H1 (cell line): ENCODE data around the gene PNMA6A. TPM values are rescaled to one million over a fixed set of nuclear protein-coding genes. Genes with fewer than 3 reads are reported as not detected.

ENCODE experiments used
- CTCF ChIA-PET: fragments of 300-600 bp; sonication (Branson Sonifier 250); formaldehyde crosslinking; loops from one replicate; lab custom pipeline; 2021; ENCODE audit not compliant: partially characterized antibody; lab: Charles Lee
- POLR2A ChIA-PET: fragments of 300-600 bp; sonication (Branson Sonifier 250); formaldehyde crosslinking; loops from one replicate; lab custom pipeline; 2021; ENCODE audit warnings: inconsistent platforms; ENCODE audit not compliant: partially characterized antibody; lab: Charles Lee
- DNase-seq, 2 experiments: peaks; one replicate each; pipeline versions ENCODE4 v3.0.0 to v3.0.0-alpha.2; 2010 to 2022; ENCODE audit warnings: low spot score in 2 of 2, low read depth in 1 of 2, mixed read lengths in 1 of 2
- FAIRE-seq: peaks from 2 replicates; lab custom pipeline; 2011; peaks lifted over from hg19 to GRCh38; lab: Jason Lieb, UNC
- H2AFZ ChIP-seq: 2 replicates; pipeline ENCODE4 v1.8.1; 2012; ENCODE audit warnings: low read length, inconsistent platforms
- H2AK5ac ChIP-seq: 2 replicates; pipeline ENCODE4 v1.6.1; 2013; ENCODE audit warnings: low read depth, low read length
- H2BK120ac ChIP-seq: replicated peaks from 2 replicates; pipeline ENCODE3; 2013; ENCODE audit warnings: low read depth, low read length, inconsistent platforms
- H2BK12ac ChIP-seq: 2 replicates; pipeline ENCODE4 v1.6.1; 2013; ENCODE audit warnings: low read depth, low read length
- H2BK15ac ChIP-seq: 2 replicates; pipeline ENCODE4 v1.6.1; 2013; ENCODE audit warnings: low read length
- H2BK20ac ChIP-seq: 2 replicates; pipeline ENCODE4 v1.6.1; 2013; ENCODE audit warnings: low read length
- H2BK5ac ChIP-seq: 2 replicates; pipeline ENCODE4 v1.6.1; 2013; ENCODE audit warnings: low read depth, low read length
- H3K14ac ChIP-seq: 2 replicates; pipeline ENCODE4 v1.6.1; 2013; ENCODE audit warnings: inconsistent platforms; ENCODE audit not compliant: insufficient read length
- H3K18ac ChIP-seq: 2 replicates; pipeline ENCODE4 v1.6.1; 2013; ENCODE audit warnings: low read length; ENCODE audit errors: extremely low read depth
- H3K23ac ChIP-seq: 2 replicates; pipeline ENCODE4 v1.6.1; 2013; ENCODE audit warnings: inconsistent platforms; ENCODE audit not compliant: insufficient read length
- H3K23me2 ChIP-seq: 2 replicates; pipeline ENCODE4 v1.6.1; 2013; ENCODE audit warnings: low read depth, low read length
- H3K27ac ChIP-seq: 2 replicates; pipeline ENCODE4 v1.6.1; 2011; ENCODE audit warnings: low read depth, low read length, inconsistent platforms
- H3K27me3 ChIP-seq, 4 experiments: replicated peaks in 1 of 4; 1 replicate in 1 of 4; 2 replicates in 3 of 4; pipeline versions ENCODE4 v1.6.1 to v1.8.1; 2011 to 2013; ENCODE audit warnings: low read length in 3 of 4, mild to moderate bottlenecking in 3 of 4, inconsistent platforms in 2 of 4, mixed read lengths in 2 of 4, moderate library complexity in 1 of 4; ENCODE audit not compliant: control insufficient read depth in 3 of 4, insufficient read depth in 3 of 4; ENCODE audit errors: extremely low read depth in 1 of 4
- H3K36me3 ChIP-seq, 4 experiments: 2 replicates each; pipeline versions ENCODE4 v1.6.1 to v1.8.1; 2011 to 2013; ENCODE audit warnings: mild to moderate bottlenecking in 4 of 4, low read length in 3 of 4, moderate library complexity in 2 of 4, control low read depth in 1 of 4, inconsistent platforms in 1 of 4; ENCODE audit not compliant: insufficient read depth in 4 of 4, control insufficient read depth in 2 of 4
- H3K4ac ChIP-seq: replicated peaks from 2 replicates; pipeline ENCODE3; 2013; ENCODE audit warnings: low read length, low read depth, mixed read lengths, inconsistent platforms; ENCODE audit not compliant: insufficient read length
- H3K4me1 ChIP-seq, 4 experiments: replicated peaks in 1 of 4; 1 replicate in 1 of 4; 2 replicates in 3 of 4; pipeline versions ENCODE4 v1.6.1 to v1.8.1; 2011 to 2013; ENCODE audit warnings: low read length in 3 of 4, inconsistent platforms in 2 of 4, mixed read lengths in 1 of 4; ENCODE audit not compliant: insufficient read depth in 4 of 4, control insufficient read depth in 3 of 4
- H3K4me2 ChIP-seq, 2 experiments: 2 replicates each; pipeline versions ENCODE4 v1.6.1 to v1.8.1; 2011 to 2013; ENCODE audit warnings: low read depth in 2 of 2, low read length in 2 of 2, control low read depth in 1 of 2, inconsistent platforms in 1 of 2, mild to moderate bottlenecking in 1 of 2; ENCODE audit not compliant: insufficient read depth in 1 of 2
- H3K4me3 ChIP-seq, 4 experiments: fragments of 200-600, 300-600 bp in 1 of 4; sonication (generic), shearing (Covaris generic), sonication (Bioruptor Twin) in 1 of 4; 2 replicates each; pipeline versions ENCODE4 v1.5.1 to v1.8.1; 2011 to 2016; ENCODE audit warnings: low read length in 4 of 4, low read depth in 3 of 4, control low read depth in 2 of 4, inconsistent platforms in 2 of 4, mild to moderate bottlenecking in 2 of 4, mixed read lengths in 1 of 4, moderate library complexity in 1 of 4; ENCODE audit not compliant: insufficient read depth in 2 of 4; ENCODE audit errors: extremely low read depth in 1 of 4
- H3K56ac ChIP-seq: replicated peaks from 2 replicates; pipeline ENCODE3; 2013; ENCODE audit warnings: low read depth, mild to moderate bottlenecking, mixed read lengths, low read length, inconsistent platforms; ENCODE audit not compliant: insufficient read length
- H3K79me1 ChIP-seq: 2 replicates; pipeline ENCODE4 v1.6.1; 2013; ENCODE audit warnings: low read depth, low read length, control low read depth
- H3K79me2 ChIP-seq, 2 experiments: 2 replicates each; pipeline versions ENCODE4 v1.6.1 to v1.8.1; 2012 to 2013; ENCODE audit warnings: low read length in 2 of 2, mild to moderate bottlenecking in 2 of 2, inconsistent platforms in 1 of 2; ENCODE audit not compliant: insufficient read depth in 2 of 2, control insufficient read depth in 1 of 2
- H3K9ac ChIP-seq, 4 experiments: replicated peaks in 1 of 4; 1 replicate in 1 of 4; 2 replicates in 3 of 4; pipeline versions ENCODE4 v1.6.1 to v1.8.1; 2011 to 2013; ENCODE audit warnings: low read depth in 3 of 4, low read length in 3 of 4, control low read depth in 2 of 4, mild to moderate bottlenecking in 2 of 4, moderate library complexity in 2 of 4, inconsistent platforms in 1 of 4; ENCODE audit errors: extremely low read depth in 1 of 4
- H3K9me3 ChIP-seq, 2 experiments: 2 replicates each; pipeline versions ENCODE4 v1.6.1 to v1.8.1; 2012 to 2013; ENCODE audit warnings: mild to moderate bottlenecking in 2 of 2, moderate library complexity in 2 of 2, control low read depth in 1 of 2, inconsistent platforms in 1 of 2, low read depth in 1 of 2, low read length in 1 of 2, mixed read lengths in 1 of 2; ENCODE audit not compliant: insufficient read depth in 2 of 2
- H4K20me1 ChIP-seq, 2 experiments: replicated peaks in 1 of 2; 2 replicates each; pipeline versions ENCODE3 to v1.8.1; 2011 to 2013; ENCODE audit warnings: inconsistent platforms in 2 of 2, low read length in 2 of 2, mild to moderate bottlenecking in 1 of 2; ENCODE audit not compliant: insufficient read depth in 2 of 2, control insufficient read depth in 1 of 2
- H4K5ac ChIP-seq: 2 replicates; pipeline ENCODE4 v1.6.1; 2013; ENCODE audit warnings: low read length, low read depth, mixed read lengths, inconsistent platforms; ENCODE audit not compliant: insufficient read length
- H4K8ac ChIP-seq: 2 replicates; pipeline ENCODE4 v1.8.0; 2013; ENCODE audit warnings: mild to moderate bottlenecking, moderate library complexity, low read length, inconsistent platforms; ENCODE audit not compliant: insufficient read depth; ENCODE audit errors: extremely low read depth
- H4K91ac ChIP-seq: replicated peaks from 2 replicates; pipeline ENCODE3; 2013; ENCODE audit warnings: low read length, mixed read lengths, inconsistent platforms; ENCODE audit not compliant: insufficient read length
- BCL11A ChIP-seq, 2 experiments: IDR thresholded peaks; one replicate each; pipeline ENCODE4 v1.6.1; 2011; ENCODE audit warnings: low read depth in 2 of 2, low read length in 2 of 2, mild to moderate bottlenecking in 2 of 2
- CREB1 ChIP-seq: IDR thresholded peaks from 2 replicates; pipeline ENCODE4 v1.6.1; 2012; ENCODE audit warnings: inconsistent platforms
- EZH2 ChIP-seq: fragments of 200-600 bp; sonication (generic); IDR thresholded peaks from 2 replicates; pipeline ENCODE4 v1.7.1; 2012; ENCODE audit warnings: low read depth, mild to moderate bottlenecking, moderate library complexity, low read length, inconsistent platforms; ENCODE audit not compliant: severe bottlenecking
- PHF8 ChIP-seq: fragments of 200-600 bp; sonication (generic); conservative IDR thresholded peaks from 2 replicates; pipeline ENCODE4 v1.7.1; 2012; ENCODE audit warnings: low read depth, mild to moderate bottlenecking, inconsistent platforms, low read length, moderate library complexity
- POLR2A ChIP-seq, 2 experiments: IDR thresholded peaks; 1 replicate in 1 of 2; 2 replicates in 1 of 2; pipeline ENCODE4 v1.6.1; 2011; ENCODE audit warnings: low read depth in 2 of 2, low read length in 2 of 2, mild to moderate bottlenecking in 2 of 2; ENCODE audit errors: control extremely low read depth in 1 of 2
- RFX5 ChIP-seq: IDR thresholded peaks from 2 replicates; pipeline ENCODE4 v1.6.1; 2011; ENCODE audit warnings: low read depth, low read length, improper control_type of control experiment, borderline replicate concordance
- RXRA ChIP-seq: IDR thresholded peaks from 2 replicates; pipeline ENCODE4 v1.6.1; 2011; ENCODE audit warnings: low read depth, mild to moderate bottlenecking, low read length, moderate library complexity; ENCODE audit not compliant: insufficient read depth
- SRF ChIP-seq: IDR thresholded peaks from 2 replicates; pipeline ENCODE4 v1.6.1; 2011; ENCODE audit warnings: mild to moderate bottlenecking, low read depth, low read length, moderate library complexity
- WGBS, 2 experiments: shearing (Covaris generic) in 1 of 2; methylation state at CpG; one replicate each; pipeline versions ENCODE4 v1.1.6 to v1.1.7; 2013 to 2015; ENCODE audit warnings: low lambda C conversion rate in 2 of 2, mixed read lengths in 2 of 2, inconsistent platforms in 1 of 2, low coverage in 1 of 2, missing lambda C conversion rate in 1 of 2; ENCODE audit not compliant: insufficient replicate concordance in 2 of 2, insufficient coverage in 1 of 2, insufficient read length in 1 of 2; ENCODE audit errors: extremely low coverage in 1 of 2, missing lambda C conversion rate in 1 of 2; 5-methylcytosine and 5-hydroxymethylcytosine counted together
- polyA plus RNA-seq, 7 experiments: library from polyadenylated mRNA; depleted of rRNA in 3 of 7; stranded (reverse) in 5 of 7; unstranded in 2 of 7; fragments of >200 nt in 5 of 7; fragments of 200-250 nt in 2 of 7; gene quantifications; 1 replicate in 5 of 7; 2 replicates in 1 of 7; 4 replicates in 1 of 7; pipeline versions ENCODE4 v1.2.1 to v1.2.3, GENCODE V29; 2011 to 2013; ENCODE audit warnings: missing spikeins in 2 of 7, mixed read lengths in 2 of 7
- total RNA-seq: library from RNA; stranded (reverse); fragmentation: NEBNext Ultra II Directional; extraction: Animal tissue kit (Norgen Biotek cat#: 25700); gene quantifications from 2 replicates; pipeline ENCODE4 v1.2.1, GENCODE V29; 2021
- TF ChIP-seq, protein P1 (sequence below): IDR thresholded peaks from 2 replicates; pipeline ENCODE4 v1.6.1; 2012; ENCODE audit warnings: inconsistent platforms

Gene PNMA6A
- total and polyA plus RNA-seq, 2 of the 8 experiments (the other 6 are each of a cell fraction or from before 2014, with no cell fraction given), result 2.2 to 5.7 TPM

DNA sequence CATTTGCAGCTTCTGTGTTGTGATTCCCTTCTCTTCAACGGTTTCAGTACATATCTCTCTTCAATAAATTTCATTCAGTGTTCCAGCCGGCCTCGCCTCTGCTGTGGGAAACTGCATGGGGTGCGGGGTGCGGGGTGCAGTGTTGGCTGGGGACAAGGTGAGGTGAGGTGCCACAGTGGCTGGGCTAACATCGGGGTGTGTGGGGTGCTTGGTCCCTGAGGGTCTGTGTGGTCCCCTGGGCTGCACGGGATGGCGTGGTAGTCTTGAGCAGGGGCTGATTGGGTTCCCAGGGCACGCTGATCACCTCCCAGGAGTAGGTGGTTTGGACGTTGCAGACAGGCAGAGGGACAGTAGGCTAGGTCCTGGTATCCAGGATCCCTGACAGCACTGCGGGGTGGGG, 2.7 kb downstream of the PNMA6A start:
- Histone ChIP-seq H3K23ac (no peak overlapping the region), H2BK120ac (no peak overlapping the region), H2BK12ac (no peak overlapping the region), H3K79me2 (no peaks in the 10 kb centered on the region), H3K18ac (no peak overlapping the region), H3K4ac (no peak overlapping the region), H4K5ac (no peak overlapping the region), H2BK5ac (no peak overlapping the region), H3K36me3 (no peaks in the 10 kb centered on the region), H2AFZ (no peak overlapping the region), H3K27me3 (no peaks in the 10 kb centered on the region), H3K9ac (no peak overlapping the region), H4K91ac (no peak overlapping the region), H2AK5ac (no peak overlapping the region), H4K8ac (no peak overlapping the region), H3K4me2 (no peak overlapping the region), H3K9me3 (no peaks in the 10 kb centered on the region), H2BK15ac (no peak overlapping the region), H3K4me3 (no peak overlapping the region), H2BK20ac (no peak overlapping the region), H3K79me1 (no peaks in the 10 kb centered on the region), H3K4me1 (no peaks in the 10 kb centered on the region), H3K23me2 (no peaks in the 10 kb centered on the region), H4K20me1 (no peaks in the 10 kb centered on the region), H3K14ac (no peak overlapping the region), H3K56ac (no peak overlapping the region), H3K27ac (no peak overlapping the region)
- CTCF ChIA-PET, result no interaction called here
- WGBS, 2 experiments, result 94% methylated on average over 4 of the region's 11 CpGs; no CpG with 5 or more reads in 1 of the 2 experiments
- no peak for FAIRE-seq
- POLR2A ChIA-PET, result no interaction called here
- DNase-seq, result no peak
- no peak for TF ChIP-seq POLR2A (IDR thresholded peaks at IDR 0.05; ENCODE audit: control extremely low read depth in 1 of 2, low read depth in 2 of 2, low read length in 2 of 2)
- TF ChIP-seq RXRA, result no peak
- no peak for TF ChIP-seq EZH2
- no peak for TF ChIP-seq BCL11A (IDR thresholded peaks at IDR 0.05; ENCODE audit: low read depth in 2 of 2, low read length in 2 of 2)
- TF ChIP-seq PHF8, result no peak
- TF ChIP-seq RFX5, result no peak
- no peak for TF ChIP-seq SRF
- no peak for TF ChIP-seq CREB1
- TF ChIP-seq, protein P1, sequence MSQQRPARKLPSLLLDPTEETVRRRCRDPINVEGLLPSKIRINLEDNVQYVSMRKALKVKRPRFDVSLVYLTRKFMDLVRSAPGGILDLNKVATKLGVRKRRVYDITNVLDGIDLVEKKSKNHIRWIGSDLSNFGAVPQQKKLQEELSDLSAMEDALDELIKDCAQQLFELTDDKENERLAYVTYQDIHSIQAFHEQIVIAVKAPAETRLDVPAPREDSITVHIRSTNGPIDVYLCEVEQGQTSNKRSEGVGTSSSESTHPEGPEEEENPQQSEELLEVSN, result no peak
